Measurements from ENCODE around the gene SLC18A3. TPM values are rescaled to one million over a fixed set of nuclear protein-coding genes. Genes with fewer than 3 reads are reported as not detected.

Gene SLC18A3
- polyA plus RNA-seq (2013) = not detected

DNA sequence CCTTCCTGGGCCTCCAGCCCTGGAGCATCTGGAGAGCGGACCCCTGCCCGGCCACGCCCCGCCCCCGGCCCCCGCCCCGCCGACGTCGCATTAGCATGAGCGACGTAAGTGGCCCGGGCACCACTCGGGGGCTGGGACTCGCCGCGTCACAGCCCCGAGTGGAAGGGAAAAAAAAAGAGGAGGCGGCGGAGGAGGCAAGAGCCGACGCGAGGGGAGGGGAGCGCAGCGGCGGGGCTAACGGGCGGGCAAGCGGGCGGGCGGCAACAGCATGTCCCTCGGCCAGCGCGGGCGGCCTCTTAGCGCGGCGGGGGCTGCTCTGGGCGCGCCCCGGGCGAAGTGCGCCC, at the start of gene SLC18A3:
Gene SLC18A3 (plus strand): TSS at position 197 of the 344 bp plus-strand sequence. CDS start 431 bp downstream, outside the sequence.
- peak in 1 of 3 donors; percentile 27 for DNase-seq
- ChIA-PET POLR2A (no interaction called here), CTCF (no interaction called here)
- Histone ChIP-seq H3K36me3 (ENCODE audit: control insufficient read depth in 4 of 4, insufficient read depth in 4 of 4, low read length in 3 of 4) (no peaks in the 10 kb centered on the region), H3K27me3 (replicated peaks in 2 of 5; ENCODE audit: control insufficient read depth in 4 of 5, insufficient read depth in 5 of 5, low read length in 4 of 5) (peaks cover 6 to 87% (median 44%) of the 10 kb centered on the region in 5 experiments), H3K9me3 (ENCODE audit: control extremely low read depth in 1 of 5, control insufficient read depth in 4 of 5, insufficient read depth in 2 of 5, low read depth in 1 of 5, low read length in 4 of 5) (peaks cover 0 to 11% (median 0%) of the 10 kb centered on the region in 5 experiments), H3K4me3 (ENCODE audit: control insufficient read depth in 1 of 7, extremely low read depth in 1 of 7, insufficient read depth in 4 of 7, low read depth in 2 of 7, low read length in 6 of 7) (peak within 1 kb of the TSS in 2 of 7 experiments; percentile 19 to 42), H3K27ac (ENCODE audit: insufficient read depth in 1 of 2, low read depth in 1 of 2, low read length in 2 of 2, poor library complexity in 1 of 2, severe bottlenecking in 2 of 2) (no peak within 1 kb of the TSS), H3K4me1 (ENCODE audit: control extremely low read depth in 1 of 4, control insufficient read depth in 4 of 4, insufficient read depth in 4 of 4, low read length in 3 of 4) (peaks cover 0 to 40% (median 12%) of the 10 kb centered on the region in 4 experiments)
- 2% methylated on average over 25 of the region's 43 CpGs for WGBS (ENCODE audit: insufficient coverage)

DNA sequence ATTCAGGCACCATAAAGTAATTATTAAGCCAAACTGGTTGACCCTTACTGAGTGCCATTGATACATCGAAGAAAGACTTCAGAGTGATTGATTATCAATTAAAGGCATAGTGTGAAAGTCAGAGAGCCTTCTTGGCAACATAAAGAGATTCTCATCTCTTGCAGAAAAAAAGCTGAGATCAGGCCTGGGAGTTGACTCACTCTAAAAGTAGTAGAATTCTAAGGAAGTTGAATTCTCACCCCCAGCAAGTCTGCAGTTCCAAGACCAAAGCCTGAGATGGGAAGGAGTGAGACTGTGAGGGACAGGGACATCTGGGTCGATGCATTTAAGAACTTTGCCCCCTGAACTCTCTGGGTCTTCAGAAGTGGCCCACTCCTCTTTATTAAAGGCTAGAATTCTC, 49.6 kb upstream of the SLC18A3 start:
- 90% methylated on average over 1 of the region's 2 CpGs for WGBS (ENCODE audit: insufficient coverage)
- POLR2A ChIA-PET = no interaction called here
- no peaks in the 10 kb centered on the region for H3K36me3 ChIP-seq (ENCODE audit: control insufficient read depth in 4 of 4, insufficient read depth in 4 of 4, low read length in 3 of 4)
- CTCF ChIA-PET = no interaction called here
- peaks cover 0 to 10% (median 3%) of the 10 kb centered on the region in 5 experiments for H3K27me3 ChIP-seq (replicated peaks in 2 of 5; ENCODE audit: control insufficient read depth in 4 of 5, insufficient read depth in 5 of 5, low read length in 4 of 5)
- H3K27ac ChIP-seq (ENCODE audit: insufficient read depth in 1 of 2, low read depth in 1 of 2, low read length in 2 of 2, poor library complexity in 1 of 2, severe bottlenecking in 2 of 2) = no peak overlapping the region
- H3K9me3 ChIP-seq (ENCODE audit: control extremely low read depth in 1 of 5, control insufficient read depth in 4 of 5, insufficient read depth in 2 of 5, low read depth in 1 of 5, low read length in 4 of 5) = peaks cover 0 to 7% (median 0%) of the 10 kb centered on the region in 5 experiments
- DNase-seq = no peak
- no peak overlapping the region for H3K4me3 ChIP-seq (ENCODE audit: control insufficient read depth in 1 of 7, extremely low read depth in 1 of 7, insufficient read depth in 4 of 7, low read depth in 2 of 7, low read length in 6 of 7)
- no peaks in the 10 kb centered on the region for H3K4me1 ChIP-seq (ENCODE audit: control extremely low read depth in 1 of 4, control insufficient read depth in 4 of 4, insufficient read depth in 4 of 4, low read length in 3 of 4)

DNA sequence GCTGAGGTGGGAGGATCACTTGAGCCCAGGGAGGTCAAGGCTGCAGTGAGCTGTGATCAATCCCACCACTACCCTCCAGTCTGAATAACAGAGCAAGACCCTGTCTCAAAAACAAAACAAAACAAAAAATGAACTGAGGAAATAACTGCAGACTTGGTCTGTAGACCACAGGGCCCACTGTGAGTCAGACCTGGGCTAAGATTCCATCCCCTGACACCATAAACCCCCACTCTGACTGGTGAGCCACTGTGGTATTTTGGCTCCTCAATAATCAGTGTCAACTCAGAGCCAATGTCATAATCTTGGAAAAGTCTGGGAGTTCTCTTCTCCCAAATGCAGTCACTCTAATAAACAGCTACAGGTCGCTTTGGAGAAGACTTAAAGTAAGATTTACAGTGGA, 47.2 kb upstream of the SLC18A3 start:
- Histone ChIP-seq H3K36me3 (ENCODE audit: control insufficient read depth in 4 of 4, insufficient read depth in 4 of 4, low read length in 3 of 4) (no peaks in the 10 kb centered on the region), H3K4me3 (ENCODE audit: control insufficient read depth in 1 of 7, extremely low read depth in 1 of 7, insufficient read depth in 4 of 7, low read depth in 2 of 7, low read length in 6 of 7) (no peak overlapping the region), H3K9me3 (ENCODE audit: control extremely low read depth in 1 of 5, control insufficient read depth in 4 of 5, insufficient read depth in 2 of 5, low read depth in 1 of 5, low read length in 4 of 5) (peaks cover 0 to 3% (median 0%) of the 10 kb centered on the region in 5 experiments), H3K27me3 (replicated peaks in 2 of 5; ENCODE audit: control insufficient read depth in 4 of 5, insufficient read depth in 5 of 5, low read length in 4 of 5) (peaks cover 0 to 10% (median 3%) of the 10 kb centered on the region in 5 experiments), H3K4me1 (ENCODE audit: control extremely low read depth in 1 of 4, control insufficient read depth in 4 of 4, insufficient read depth in 4 of 4, low read length in 3 of 4) (no peaks in the 10 kb centered on the region), H3K27ac (ENCODE audit: insufficient read depth in 1 of 2, low read depth in 1 of 2, low read length in 2 of 2, poor library complexity in 1 of 2, severe bottlenecking in 2 of 2) (no peak overlapping the region)
- ChIA-PET POLR2A (no interaction called here), CTCF (no interaction called here)
- no peak for DNase-seq
- 100% methylated on average over 1 of the region's 1 CpG for WGBS (ENCODE audit: insufficient coverage)

DNA sequence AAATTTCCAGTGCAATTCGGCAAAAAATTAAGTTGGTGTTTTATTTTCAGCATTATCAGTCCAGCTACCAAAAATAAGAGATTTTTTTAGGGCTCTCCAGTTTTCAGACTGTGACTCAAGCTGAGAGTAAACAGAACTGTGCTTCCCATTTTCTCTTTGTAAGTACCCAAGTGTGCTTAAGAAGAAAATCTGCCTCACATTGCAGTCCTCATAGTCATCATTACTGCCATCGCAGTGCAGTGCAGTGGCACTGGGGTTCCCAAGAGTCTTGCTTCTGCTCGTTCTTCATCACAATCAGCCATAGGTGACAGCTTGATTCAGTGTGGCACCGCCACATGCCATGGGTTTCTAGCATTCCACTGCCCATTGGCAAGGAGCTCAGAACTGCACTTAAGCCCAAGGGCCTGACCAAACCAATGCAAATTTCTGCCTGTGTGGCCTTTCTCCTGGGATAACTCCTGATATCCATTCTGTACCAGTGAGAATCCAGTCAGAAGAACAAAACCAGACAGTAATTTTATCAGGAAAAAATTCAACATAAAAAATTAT, 45.6 kb upstream of the SLC18A3 start:
- WGBS (ENCODE audit: insufficient coverage) = 100% methylated on average over 4 of the region's 4 CpGs
- CTCF ChIA-PET = no interaction called here
- no peak overlapping the region for H3K27ac ChIP-seq (ENCODE audit: insufficient read depth in 1 of 2, low read depth in 1 of 2, low read length in 2 of 2, poor library complexity in 1 of 2, severe bottlenecking in 2 of 2)
- POLR2A ChIA-PET = no interaction called here
- H3K4me1 ChIP-seq (ENCODE audit: control extremely low read depth in 1 of 4, control insufficient read depth in 4 of 4, insufficient read depth in 4 of 4, low read length in 3 of 4) = no peaks in the 10 kb centered on the region
- DNase-seq = no peak
- H3K36me3 ChIP-seq (ENCODE audit: control insufficient read depth in 4 of 4, insufficient read depth in 4 of 4, low read length in 3 of 4) = no peaks in the 10 kb centered on the region
- H3K4me3 ChIP-seq (ENCODE audit: control insufficient read depth in 1 of 7, extremely low read depth in 1 of 7, insufficient read depth in 4 of 7, low read depth in 2 of 7, low read length in 6 of 7) = no peak overlapping the region
- peaks cover 0 to 8% (median 1%) of the 10 kb centered on the region in 5 experiments for H3K9me3 ChIP-seq (ENCODE audit: control extremely low read depth in 1 of 5, control insufficient read depth in 4 of 5, insufficient read depth in 2 of 5, low read depth in 1 of 5, low read length in 4 of 5)
- H3K27me3 ChIP-seq (replicated peaks in 2 of 5; ENCODE audit: control insufficient read depth in 4 of 5, insufficient read depth in 5 of 5, low read length in 4 of 5) = peaks cover 0 to 10% (median 3%) of the 10 kb centered on the region in 5 experiments

DNA sequence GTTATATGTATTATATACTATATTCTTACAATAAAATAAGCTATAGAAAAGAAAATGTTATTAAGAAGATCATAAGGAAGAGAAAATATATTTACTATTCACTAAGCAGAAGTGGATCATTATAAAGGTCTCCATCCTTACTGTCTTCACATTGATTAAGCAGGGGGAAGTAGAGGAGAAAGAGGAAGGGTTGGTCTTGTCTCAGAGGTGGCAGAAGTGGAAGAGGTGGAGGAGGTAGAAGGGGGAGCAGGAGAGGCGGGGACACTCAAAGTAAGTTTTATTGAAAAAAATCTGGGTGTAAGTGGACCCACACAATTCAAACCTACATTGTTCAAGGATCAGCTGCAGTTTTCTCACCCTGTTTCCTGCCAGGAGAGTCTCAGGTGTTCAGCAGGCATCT, 42.3 kb upstream of the SLC18A3 start:
- H3K27me3 ChIP-seq (replicated peaks in 2 of 5; ENCODE audit: control insufficient read depth in 4 of 5, insufficient read depth in 5 of 5, low read length in 4 of 5) = peaks cover 0 to 3% (median 0%) of the 10 kb centered on the region in 5 experiments
- no CpG with 5 or more reads among the region's 1 CpG for WGBS (ENCODE audit: insufficient coverage)
- POLR2A ChIA-PET = interaction anchor here (1.0 kb wide), 1 partner anchor 16 kb away, joined by 3 read pairs; no protein-coding TSS in a partner anchor
- CTCF ChIA-PET = interaction anchor here (0.8 to 1.4 kb wide), 2 partner anchors 15 to 16 kb away, joined by 3 to 4 read pairs; no protein-coding TSS in a partner anchor
- H3K4me3 ChIP-seq (ENCODE audit: control insufficient read depth in 1 of 7, extremely low read depth in 1 of 7, insufficient read depth in 4 of 7, low read depth in 2 of 7, low read length in 6 of 7) = no peak overlapping the region
- no peak for DNase-seq
- peaks cover 0 to 8% (median 3%) of the 10 kb centered on the region in 5 experiments for H3K9me3 ChIP-seq (ENCODE audit: control extremely low read depth in 1 of 5, control insufficient read depth in 4 of 5, insufficient read depth in 2 of 5, low read depth in 1 of 5, low read length in 4 of 5)
- H3K36me3 ChIP-seq (ENCODE audit: control insufficient read depth in 4 of 4, insufficient read depth in 4 of 4, low read length in 3 of 4) = no peaks in the 10 kb centered on the region
- no peak overlapping the region for H3K27ac ChIP-seq (ENCODE audit: insufficient read depth in 1 of 2, low read depth in 1 of 2, low read length in 2 of 2, poor library complexity in 1 of 2, severe bottlenecking in 2 of 2)
- no peaks in the 10 kb centered on the region for H3K4me1 ChIP-seq (ENCODE audit: control extremely low read depth in 1 of 4, control insufficient read depth in 4 of 4, insufficient read depth in 4 of 4, low read length in 3 of 4)

DNA sequence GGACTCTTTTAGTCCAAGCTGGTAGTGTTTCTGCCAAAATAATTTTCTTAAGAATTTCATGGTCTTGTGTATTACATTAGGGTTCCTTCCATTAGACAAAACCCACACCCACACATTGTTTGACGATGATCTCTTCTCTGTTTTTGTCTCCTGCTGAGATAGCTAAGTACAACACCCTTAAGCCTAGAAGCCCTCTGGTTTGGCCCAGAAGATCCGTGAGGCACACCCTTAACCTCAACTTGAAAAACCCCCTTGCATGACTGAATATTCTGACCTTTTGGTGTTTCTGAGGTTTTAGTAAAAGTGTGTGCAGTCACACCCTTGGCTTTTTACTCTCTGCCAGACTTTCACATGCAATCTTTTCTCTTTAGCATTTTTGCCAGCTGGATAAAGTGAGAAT, 41.9 kb upstream of the SLC18A3 start:
- 100% methylated on average over 2 of the region's 2 CpGs for WGBS (ENCODE audit: insufficient coverage)
- Histone ChIP-seq H3K4me3 (ENCODE audit: control insufficient read depth in 1 of 7, extremely low read depth in 1 of 7, insufficient read depth in 4 of 7, low read depth in 2 of 7, low read length in 6 of 7) (no peak overlapping the region), H3K9me3 (ENCODE audit: control extremely low read depth in 1 of 5, control insufficient read depth in 4 of 5, insufficient read depth in 2 of 5, low read depth in 1 of 5, low read length in 4 of 5) (peaks cover 0 to 8% (median 3%) of the 10 kb centered on the region in 5 experiments), H3K27me3 (replicated peaks in 2 of 5; ENCODE audit: control insufficient read depth in 4 of 5, insufficient read depth in 5 of 5, low read length in 4 of 5) (peaks cover 0 to 3% (median 0%) of the 10 kb centered on the region in 5 experiments), H3K27ac (ENCODE audit: insufficient read depth in 1 of 2, low read depth in 1 of 2, low read length in 2 of 2, poor library complexity in 1 of 2, severe bottlenecking in 2 of 2) (no peak overlapping the region), H3K4me1 (ENCODE audit: control extremely low read depth in 1 of 4, control insufficient read depth in 4 of 4, insufficient read depth in 4 of 4, low read length in 3 of 4) (no peaks in the 10 kb centered on the region), H3K36me3 (ENCODE audit: control insufficient read depth in 4 of 4, insufficient read depth in 4 of 4, low read length in 3 of 4) (no peaks in the 10 kb centered on the region)
- ChIA-PET POLR2A (interaction anchor here (1.0 kb wide), 1 partner anchor 17 kb away, joined by 3 read pairs; no protein-coding TSS in a partner anchor), CTCF (interaction anchor here (0.8 to 1.4 kb wide), 2 partner anchors 14 to 17 kb away, joined by 3 to 4 read pairs; no protein-coding TSS in a partner anchor)
- DNase-seq = no peak

DNA sequence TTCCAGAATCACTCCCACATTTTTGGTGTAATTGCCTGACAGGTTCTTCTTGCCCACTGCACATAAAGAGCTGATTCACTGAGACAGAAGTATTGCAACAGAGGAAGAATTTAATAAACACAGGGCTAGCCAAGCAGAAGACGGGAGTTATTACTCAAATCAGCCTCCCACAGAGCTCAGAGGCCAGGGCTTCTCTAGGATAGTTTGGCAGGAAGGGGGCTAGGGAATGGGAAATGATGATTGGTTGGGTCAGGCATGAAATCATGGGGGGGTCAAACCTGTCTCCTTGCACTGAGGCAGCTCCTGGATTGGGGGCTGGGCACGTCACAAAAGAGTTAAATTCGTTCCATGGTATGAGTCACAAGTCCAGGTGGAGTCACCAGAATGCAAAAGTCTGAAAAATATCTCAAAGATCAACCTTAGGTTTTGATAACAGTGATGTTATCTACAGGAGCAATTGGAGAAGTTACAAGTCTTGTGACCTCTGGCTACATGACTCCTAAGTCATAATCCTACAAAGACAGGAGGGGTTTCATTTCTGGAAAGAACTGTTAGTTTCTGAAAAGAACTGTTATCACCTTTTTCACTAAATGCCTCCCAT, 41.0 kb upstream of the SLC18A3 start:
- no peaks in the 10 kb centered on the region for H3K36me3 ChIP-seq (ENCODE audit: control insufficient read depth in 4 of 4, insufficient read depth in 4 of 4, low read length in 3 of 4)
- no peak overlapping the region for H3K27ac ChIP-seq (ENCODE audit: insufficient read depth in 1 of 2, low read depth in 1 of 2, low read length in 2 of 2, poor library complexity in 1 of 2, severe bottlenecking in 2 of 2)
- POLR2A ChIA-PET = interaction anchor here (1.0 kb wide), 1 partner anchor 17 kb away, joined by 3 read pairs; no protein-coding TSS in a partner anchor
- peaks cover 0 to 3% (median 0%) of the 10 kb centered on the region in 5 experiments for H3K27me3 ChIP-seq (replicated peaks in 2 of 5; ENCODE audit: control insufficient read depth in 4 of 5, insufficient read depth in 5 of 5, low read length in 4 of 5)
- H3K4me1 ChIP-seq (ENCODE audit: control extremely low read depth in 1 of 4, control insufficient read depth in 4 of 4, insufficient read depth in 4 of 4, low read length in 3 of 4) = no peaks in the 10 kb centered on the region
- CTCF ChIA-PET = no interaction called here
- no peak overlapping the region for H3K4me3 ChIP-seq (ENCODE audit: control insufficient read depth in 1 of 7, extremely low read depth in 1 of 7, insufficient read depth in 4 of 7, low read depth in 2 of 7, low read length in 6 of 7)
- no peak for DNase-seq
- 90% methylated on average over 2 of the region's 3 CpGs for WGBS (ENCODE audit: insufficient coverage)
- peaks cover 0 to 8% (median 3%) of the 10 kb centered on the region in 5 experiments for H3K9me3 ChIP-seq (ENCODE audit: control extremely low read depth in 1 of 5, control insufficient read depth in 4 of 5, insufficient read depth in 2 of 5, low read depth in 1 of 5, low read length in 4 of 5)
